Measurements from ENCODE around the gene PSEN1. TPM values are rescaled to one million over a fixed set of nuclear protein-coding genes. Genes with fewer than 3 reads are reported as not detected.

The PSEN1 gene
- total and polyA plus RNA-seq, 2 experiments from 2014 or later, result 14.6 to 35.7 TPM

DNA sequence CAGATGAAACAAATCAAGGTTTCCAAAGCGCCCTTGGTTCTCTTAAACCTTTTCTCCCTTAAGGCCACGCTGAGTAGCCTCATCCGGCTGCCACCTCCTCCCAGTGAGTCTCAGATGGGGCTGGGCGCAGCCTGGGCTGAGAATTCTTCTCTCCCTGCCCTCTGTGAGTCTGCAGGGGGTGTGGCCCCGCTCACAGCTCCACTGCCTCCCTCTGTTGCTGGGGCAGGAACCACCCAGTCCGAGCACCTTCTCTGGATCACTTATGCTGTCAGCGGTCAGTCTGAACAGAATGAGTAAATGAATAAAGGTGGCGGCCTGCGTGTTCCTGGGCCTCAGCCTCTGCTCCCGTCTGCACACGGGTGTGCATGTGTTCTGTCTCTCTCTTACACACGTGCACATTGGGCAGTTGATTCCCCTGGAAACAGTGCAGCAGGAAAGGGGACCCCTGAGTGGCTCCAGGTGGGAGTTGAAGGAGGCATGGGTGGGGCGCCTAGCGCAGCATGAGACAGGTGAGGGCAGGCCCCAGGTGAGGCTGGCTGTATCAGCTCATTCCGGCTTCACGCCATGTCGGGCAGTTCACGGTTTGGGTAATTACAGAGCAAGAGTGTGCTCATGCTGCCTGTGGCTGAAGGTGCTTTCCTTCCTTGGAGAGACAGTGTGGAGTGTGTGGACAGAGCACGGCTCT lies 105.3 kb downstream of the PSEN1 start (continued):
- TF ChIP-seq, protein P1, sequence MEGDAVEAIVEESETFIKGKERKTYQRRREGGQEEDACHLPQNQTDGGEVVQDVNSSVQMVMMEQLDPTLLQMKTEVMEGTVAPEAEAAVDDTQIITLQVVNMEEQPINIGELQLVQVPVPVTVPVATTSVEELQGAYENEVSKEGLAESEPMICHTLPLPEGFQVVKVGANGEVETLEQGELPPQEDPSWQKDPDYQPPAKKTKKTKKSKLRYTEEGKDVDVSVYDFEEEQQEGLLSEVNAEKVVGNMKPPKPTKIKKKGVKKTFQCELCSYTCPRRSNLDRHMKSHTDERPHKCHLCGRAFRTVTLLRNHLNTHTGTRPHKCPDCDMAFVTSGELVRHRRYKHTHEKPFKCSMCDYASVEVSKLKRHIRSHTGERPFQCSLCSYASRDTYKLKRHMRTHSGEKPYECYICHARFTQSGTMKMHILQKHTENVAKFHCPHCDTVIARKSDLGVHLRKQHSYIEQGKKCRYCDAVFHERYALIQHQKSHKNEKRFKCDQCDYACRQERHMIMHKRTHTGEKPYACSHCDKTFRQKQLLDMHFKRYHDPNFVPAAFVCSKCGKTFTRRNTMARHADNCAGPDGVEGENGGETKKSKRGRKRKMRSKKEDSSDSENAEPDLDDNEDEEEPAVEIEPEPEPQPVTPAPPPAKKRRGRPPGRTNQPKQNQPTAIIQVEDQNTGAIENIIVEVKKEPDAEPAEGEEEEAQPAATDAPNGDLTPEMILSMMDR (conservative IDR thresholded peaks at IDR 0.05; ENCODE audit: low read depth in 2 of 2), result no peak
- TF ChIP-seq CREB1 (CRISPR knock-in tag; IDR thresholded peaks at IDR 0.05; ENCODE audit: low read depth) (no peak), EZH2 (IDR thresholded peaks at IDR 0.05; ENCODE audit: low read depth, unreplicated experiment) (no peak), EZH2phosphoT487 (IDR thresholded peaks at IDR 0.05; ENCODE audit: unreplicated experiment) (no peak), ZNF331 (CRISPR knock-in tag; IDR thresholded peaks at IDR 0.05; ENCODE audit: low read depth) (no peak), POLR2AphosphoS5 (IDR thresholded peaks at IDR 0.05; ENCODE audit: low read depth) (no peak), ZNF114 (CRISPR knock-in tag; IDR thresholded peaks at IDR 0.05) (no peak), NANOG (IDR thresholded peaks at IDR 0.05; ENCODE audit: borderline replicate concordance) (no peak), JUNB (IDR thresholded peaks at IDR 0.05; ENCODE audit: unreplicated experiment) (no peak)
- TF ChIP-seq, protein P2, sequence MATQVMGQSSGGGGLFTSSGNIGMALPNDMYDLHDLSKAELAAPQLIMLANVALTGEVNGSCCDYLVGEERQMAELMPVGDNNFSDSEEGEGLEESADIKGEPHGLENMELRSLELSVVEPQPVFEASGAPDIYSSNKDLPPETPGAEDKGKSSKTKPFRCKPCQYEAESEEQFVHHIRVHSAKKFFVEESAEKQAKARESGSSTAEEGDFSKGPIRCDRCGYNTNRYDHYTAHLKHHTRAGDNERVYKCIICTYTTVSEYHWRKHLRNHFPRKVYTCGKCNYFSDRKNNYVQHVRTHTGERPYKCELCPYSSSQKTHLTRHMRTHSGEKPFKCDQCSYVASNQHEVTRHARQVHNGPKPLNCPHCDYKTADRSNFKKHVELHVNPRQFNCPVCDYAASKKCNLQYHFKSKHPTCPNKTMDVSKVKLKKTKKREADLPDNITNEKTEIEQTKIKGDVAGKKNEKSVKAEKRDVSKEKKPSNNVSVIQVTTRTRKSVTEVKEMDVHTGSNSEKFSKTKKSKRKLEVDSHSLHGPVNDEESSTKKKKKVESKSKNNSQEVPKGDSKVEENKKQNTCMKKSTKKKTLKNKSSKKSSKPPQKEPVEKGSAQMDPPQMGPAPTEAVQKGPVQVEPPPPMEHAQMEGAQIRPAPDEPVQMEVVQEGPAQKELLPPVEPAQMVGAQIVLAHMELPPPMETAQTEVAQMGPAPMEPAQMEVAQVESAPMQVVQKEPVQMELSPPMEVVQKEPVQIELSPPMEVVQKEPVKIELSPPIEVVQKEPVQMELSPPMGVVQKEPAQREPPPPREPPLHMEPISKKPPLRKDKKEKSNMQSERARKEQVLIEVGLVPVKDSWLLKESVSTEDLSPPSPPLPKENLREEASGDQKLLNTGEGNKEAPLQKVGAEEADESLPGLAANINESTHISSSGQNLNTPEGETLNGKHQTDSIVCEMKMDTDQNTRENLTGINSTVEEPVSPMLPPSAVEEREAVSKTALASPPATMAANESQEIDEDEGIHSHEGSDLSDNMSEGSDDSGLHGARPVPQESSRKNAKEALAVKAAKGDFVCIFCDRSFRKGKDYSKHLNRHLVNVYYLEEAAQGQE (IDR thresholded peaks at IDR 0.05; ENCODE audit: unreplicated experiment), result no peak
- TF ChIP-seq, protein P3, sequence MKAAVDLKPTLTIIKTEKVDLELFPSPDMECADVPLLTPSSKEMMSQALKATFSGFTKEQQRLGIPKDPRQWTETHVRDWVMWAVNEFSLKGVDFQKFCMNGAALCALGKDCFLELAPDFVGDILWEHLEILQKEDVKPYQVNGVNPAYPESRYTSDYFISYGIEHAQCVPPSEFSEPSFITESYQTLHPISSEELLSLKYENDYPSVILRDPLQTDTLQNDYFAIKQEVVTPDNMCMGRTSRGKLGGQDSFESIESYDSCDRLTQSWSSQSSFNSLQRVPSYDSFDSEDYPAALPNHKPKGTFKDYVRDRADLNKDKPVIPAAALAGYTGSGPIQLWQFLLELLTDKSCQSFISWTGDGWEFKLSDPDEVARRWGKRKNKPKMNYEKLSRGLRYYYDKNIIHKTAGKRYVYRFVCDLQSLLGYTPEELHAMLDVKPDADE (IDR thresholded peaks at IDR 0.05), result no peak

DNA sequence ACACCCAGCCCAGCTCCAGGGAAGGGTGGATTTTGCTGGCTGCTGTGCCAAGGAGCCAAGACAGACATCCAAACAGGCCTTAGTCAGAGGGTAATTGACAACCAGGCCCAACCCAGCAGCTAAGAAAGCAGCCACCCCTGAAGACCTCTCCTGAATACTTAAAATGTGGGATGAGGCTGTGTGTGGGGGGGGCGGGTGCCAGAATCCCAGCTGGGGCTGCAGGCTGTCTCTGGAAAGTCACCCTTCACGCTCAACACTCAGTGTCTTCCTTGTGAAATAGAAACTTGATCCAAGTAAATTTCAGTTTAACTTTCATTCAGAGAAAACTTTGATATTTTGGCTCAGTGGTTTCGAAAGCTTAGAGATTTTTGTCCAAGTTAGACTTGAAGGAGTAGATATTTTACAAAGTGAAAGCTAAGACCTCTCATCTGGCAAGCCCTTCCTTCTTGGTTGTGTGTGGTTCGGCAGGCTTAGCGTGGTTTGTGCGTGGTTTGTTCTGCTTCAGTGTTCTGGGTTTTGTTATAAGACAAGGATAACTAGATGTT lies 106.1 kb downstream of the PSEN1 start:
- H3K79me2 ChIP-seq (replicated peaks; ENCODE audit: insufficient read depth), result 0 out of 2 replicates have a peak, but pooled peaks cover 3% of the 10 kb centered on the region
- H3K27ac ChIP-seq (ENCODE audit: low read depth), result no peak overlapping the region
- no peak for ATAC-seq
- H3K36me3 Mint-ChIP-seq (ENCODE audit: low read depth), result peaks cover 15% of the 10 kb centered on the region
- no peak for TF ChIP-seq NANOG (IDR thresholded peaks at IDR 0.05; ENCODE audit: borderline replicate concordance)
- no peak for TF ChIP-seq STAT1 (IDR thresholded peaks at IDR 0.05; ENCODE audit: unreplicated experiment)
- TF ChIP-seq JUNB (IDR thresholded peaks at IDR 0.05; ENCODE audit: unreplicated experiment), result no peak
- TF ChIP-seq, protein P1 (conservative IDR thresholded peaks at IDR 0.05; ENCODE audit: low read depth in 2 of 2), result no peak
- peaks cover 3% of the 10 kb centered on the region; the same call in 1 of the 2 replicates for H4K20me1 ChIP-seq (replicated peaks; ENCODE audit: insufficient read depth)
- peaks cover 20% of the 10 kb centered on the region for H3K27me3 Mint-ChIP-seq (ENCODE audit: insufficient read depth, low read depth, poor library complexity)
- no peaks in the 10 kb centered on the region for H3K9me2 ChIP-seq (ENCODE audit: insufficient read depth)
- H3K4me2 ChIP-seq, result no peak overlapping the region
- DNase-seq (ENCODE audit: low spot score), result no peak
- peaks cover 25% of the 10 kb centered on the region for H3K4me1 Mint-ChIP-seq
- H3K36me3 ChIP-seq (ENCODE audit: insufficient read depth), result no peaks in the 10 kb centered on the region
- no peak overlapping the region for H3K4me3 ChIP-seq
- peaks cover 32% of the 10 kb centered on the region for H3K4me1 ChIP-seq (ENCODE audit: insufficient read depth)
- no peak overlapping the region for H3K27ac Mint-ChIP-seq
- peaks cover 41% of the 10 kb centered on the region for H3K27me3 ChIP-seq (ENCODE audit: insufficient read depth)
- no peak overlapping the region for H2AFZ ChIP-seq
- no peaks in the 10 kb centered on the region; the same call in 2 of the 3 replicates for H3K9me3 Mint-ChIP-seq
- H3F3A ChIP-seq (replicated peaks; ENCODE audit: low read depth), result no peaks in the 10 kb centered on the region; the same call in 1 of the 2 replicates
- H3K4me3 Mint-ChIP-seq, result no peak overlapping the region
